WTC11 (cell line): ENCODE results near the gene XAB2. TPM values are rescaled to one million over a fixed set of nuclear protein-coding genes. Genes with fewer than 3 reads are reported as not detected.

Experiments used
- ATAC-seq: fragments of 200-7000 bp; cut with Tn5 transposase; 2 replicates; pipeline ENCODE4 v1.10.0; 2021; ENCODE audit warnings: mild to moderate bottlenecking, moderate library complexity
- CTCF ChIA-PET: fragments of 300-600 bp; sonication (Branson Sonifier 250); formaldehyde crosslinking; loops from one replicate; lab custom pipeline; 2021; ENCODE audit warnings: antibody characterized with exemption; lab: Charles Lee
- POLR2A ChIA-PET: fragments of 350-600 bp; sonication (Branson Sonifier 250); formaldehyde crosslinking; loops from one replicate; lab custom pipeline; 2021; ENCODE audit warnings: antibody characterized with exemption; lab: Charles Lee
- DNase-seq: peaks from one replicate; pipeline ENCODE4 v3.0.0; 2021; ENCODE audit warnings: low spot score
- H3K27ac Mint-ChIP-seq: 2 replicates; pipeline ENCODE4 v1.8.0; 2021; ENCODE audit warnings: mixed read lengths
- H3K27me3 Mint-ChIP-seq: 2 replicates; pipeline ENCODE4 v1.8.0; 2021; ENCODE audit warnings: low read depth, mild to moderate bottlenecking, moderate library complexity, mixed read lengths
- H3K36me3 Mint-ChIP-seq: 2 replicates; pipeline ENCODE4 v1.8.0; 2021; ENCODE audit warnings: mixed read lengths
- H3K4me1 Mint-ChIP-seq: 2 replicates; pipeline ENCODE4 v1.8.0; 2022; ENCODE audit warnings: mixed read lengths
- H3K4me3 Mint-ChIP-seq: 2 replicates; pipeline ENCODE4 v1.8.0; 2021; ENCODE audit warnings: mild to moderate bottlenecking, moderate library complexity, mixed read lengths
- H3K9me3 Mint-ChIP-seq: 2 replicates; pipeline ENCODE4 v1.8.0; 2021; ENCODE audit warnings: mixed read lengths
- ATF1 ChIP-seq: sonication (generic); formaldehyde crosslinking; IDR thresholded peaks from 2 replicates; pipeline ENCODE4 v1.8.1; 2023; ENCODE audit warnings: mild to moderate bottlenecking, moderate library complexity, missing genetic modification reagents
- CREM ChIP-seq: sonication (generic); formaldehyde crosslinking; IDR thresholded peaks from 2 replicates; pipeline ENCODE4 v1.8.1; 2022; ENCODE audit warnings: mild to moderate bottlenecking, missing genetic modification reagents, moderate library complexity
- ESRRA ChIP-seq: sonication (generic); formaldehyde crosslinking; IDR thresholded peaks from 2 replicates; pipeline ENCODE4 v1.8.1; 2022; ENCODE audit warnings: mild to moderate bottlenecking, missing genetic modification reagents, borderline replicate concordance
- HMGA2 ChIP-seq: fragments of 250-450 bp; sonication (Bioruptor Pico); IDR thresholded peaks from 2 replicates; pipeline ENCODE4 v1.4.0; 2021; ENCODE audit warnings: mild to moderate bottlenecking, moderate library complexity
- JAZF1 ChIP-seq: fragments of 250-450 bp; sonication (Bioruptor Pico); IDR thresholded peaks from 2 replicates; pipeline ENCODE4 v1.9.0; 2021; ENCODE audit warnings: moderate library complexity, mild to moderate bottlenecking, inconsistent platforms
- JUN ChIP-seq: sonication (generic); formaldehyde crosslinking; IDR thresholded peaks from 2 replicates; pipeline ENCODE4 v1.8.0; 2023; ENCODE audit warnings: mild to moderate bottlenecking, missing genetic modification reagents
- MXD4 ChIP-seq: fragments of 250-450 bp; sonication (Bioruptor Pico); IDR thresholded peaks from 2 replicates; pipeline ENCODE4 v1.8.0; 2021; ENCODE audit warnings: mild to moderate bottlenecking, moderate library complexity, borderline replicate concordance
- NFATC4 ChIP-seq: fragments of 250-450 bp; sonication (Bioruptor Pico); IDR thresholded peaks from 2 replicates; pipeline ENCODE4 v1.9.0; 2021; ENCODE audit warnings: mild to moderate bottlenecking
- NFYB ChIP-seq: sonication (generic); formaldehyde crosslinking; conservative IDR thresholded peaks from 2 replicates; pipeline ENCODE4 v1.8.0; 2022; ENCODE audit warnings: low read depth, missing genetic modification reagents
- NR1H2 ChIP-seq: sonication (generic); formaldehyde crosslinking; IDR thresholded peaks from 2 replicates; pipeline ENCODE4 v1.9.0; 2021; ENCODE audit warnings: mild to moderate bottlenecking, moderate library complexity, missing genetic modification reagents
- NR3C1 ChIP-seq: sonication (generic); formaldehyde crosslinking; conservative IDR thresholded peaks from 2 replicates; pipeline ENCODE4 v1.8.1; 2023; ENCODE audit warnings: low read depth, mild to moderate bottlenecking, missing genetic modification reagents
- RORB ChIP-seq: fragments of 250-450 bp; sonication (Bioruptor Pico); IDR thresholded peaks from 2 replicates; pipeline ENCODE4 v1.9.0; 2021; ENCODE audit warnings: mild to moderate bottlenecking
- SMAD4 ChIP-seq: sonication (generic); formaldehyde crosslinking; IDR thresholded peaks from 2 replicates; pipeline ENCODE4 v1.8.0; 2022; ENCODE audit warnings: mild to moderate bottlenecking, missing genetic modification reagents
- TCF7 ChIP-seq: sonication (generic); formaldehyde crosslinking; IDR thresholded peaks from 2 replicates; pipeline ENCODE4 v1.8.0; 2022; ENCODE audit warnings: mild to moderate bottlenecking, low read depth, missing genetic modification reagents, moderate library complexity
- TEAD1 ChIP-seq: sonication (generic); formaldehyde crosslinking; IDR thresholded peaks from 2 replicates; pipeline ENCODE4 v1.8.0; 2022; ENCODE audit warnings: mild to moderate bottlenecking, missing genetic modification reagents
- TP53 ChIP-seq: sonication (generic); formaldehyde crosslinking; IDR thresholded peaks from 2 replicates; pipeline ENCODE4 v1.8.1; 2023; ENCODE audit warnings: mild to moderate bottlenecking, missing genetic modification reagents
- ZNF138 ChIP-seq: sonication (generic); formaldehyde crosslinking; conservative IDR thresholded peaks from 2 replicates; pipeline ENCODE4 v1.8.1; 2022; ENCODE audit warnings: mild to moderate bottlenecking, moderate library complexity, missing genetic modification reagents
- ZNF423 ChIP-seq: fragments of 250-450 bp; sonication (Bioruptor Pico); IDR thresholded peaks from 2 replicates; pipeline ENCODE4 v2.1.2; 2022; ENCODE audit warnings: mild to moderate bottlenecking, moderate library complexity
- total RNA-seq: library from RNA; stranded (reverse); gene quantifications from 3 replicates; pipeline ENCODE4 v1.2.3, GENCODE V29; 2021
- TF ChIP-seq, protein P1 (sequence below): sonication (generic); formaldehyde crosslinking; IDR thresholded peaks from 2 replicates; pipeline ENCODE4 v1.8.1; 2023; ENCODE audit warnings: mild to moderate bottlenecking, missing genetic modification reagents, moderate library complexity
- TF ChIP-seq, protein P2 (sequence below): sonication (generic); formaldehyde crosslinking; IDR thresholded peaks from 2 replicates; pipeline ENCODE4 v1.8.0; 2023; ENCODE audit warnings: mild to moderate bottlenecking, missing genetic modification reagents
- TF ChIP-seq, protein P3 (sequence below): sonication (generic); formaldehyde crosslinking; IDR thresholded peaks from 2 replicates; pipeline ENCODE4 v1.8.1; 2022; ENCODE audit warnings: mild to moderate bottlenecking, missing genetic modification reagents, moderate library complexity, borderline replicate concordance
- TF ChIP-seq, protein P4 (sequence below): sonication (generic); formaldehyde crosslinking; IDR thresholded peaks from 2 replicates; pipeline ENCODE4 v1.8.1; 2023; ENCODE audit warnings: mild to moderate bottlenecking, missing genetic modification reagents
- TF ChIP-seq, protein P5 (sequence below): sonication (generic); formaldehyde crosslinking; IDR thresholded peaks from 2 replicates; pipeline ENCODE4 v1.8.1; 2022; ENCODE audit warnings: missing genetic modification reagents, borderline replicate concordance
- TF ChIP-seq, protein P6 (sequence below): sonication (generic); formaldehyde crosslinking; conservative IDR thresholded peaks from 2 replicates; pipeline ENCODE4 v1.8.1; 2022; ENCODE audit warnings: mild to moderate bottlenecking, missing genetic modification reagents

XAB2 gene
- total RNA-seq, 1 experiment from 2014 or later, result 65.7 TPM

DNA sequence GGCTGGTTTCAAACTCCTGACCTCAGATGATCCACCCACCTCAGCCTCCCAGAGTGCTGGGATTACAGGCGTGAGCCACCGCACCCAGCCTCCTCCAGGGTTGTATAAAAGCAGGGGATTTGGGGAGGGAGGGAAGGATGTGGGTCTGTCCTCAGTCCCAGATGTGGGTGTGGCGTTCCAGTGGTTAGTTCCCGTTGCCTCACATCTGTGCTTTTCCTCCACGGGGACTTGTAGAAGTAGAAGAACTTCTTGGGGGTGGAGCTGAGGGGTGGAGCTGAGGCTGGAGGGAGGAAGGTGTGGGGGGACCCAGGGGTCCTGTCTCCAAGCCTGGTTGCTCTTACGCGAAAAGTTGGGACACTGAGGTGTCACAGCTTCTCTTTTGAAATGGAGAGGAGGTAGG is 47.0 kb upstream of the XAB2 start (continued):
- TF ChIP-seq, protein P1, sequence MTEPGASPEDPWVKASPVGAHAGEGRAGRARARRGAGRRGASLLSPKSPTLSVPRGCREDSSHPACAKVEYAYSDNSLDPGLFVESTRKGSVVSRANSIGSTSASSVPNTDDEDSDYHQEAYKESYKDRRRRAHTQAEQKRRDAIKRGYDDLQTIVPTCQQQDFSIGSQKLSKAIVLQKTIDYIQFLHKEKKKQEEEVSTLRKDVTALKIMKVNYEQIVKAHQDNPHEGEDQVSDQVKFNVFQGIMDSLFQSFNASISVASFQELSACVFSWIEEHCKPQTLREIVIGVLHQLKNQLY (CRISPR knock-in tag), result no peak

DNA sequence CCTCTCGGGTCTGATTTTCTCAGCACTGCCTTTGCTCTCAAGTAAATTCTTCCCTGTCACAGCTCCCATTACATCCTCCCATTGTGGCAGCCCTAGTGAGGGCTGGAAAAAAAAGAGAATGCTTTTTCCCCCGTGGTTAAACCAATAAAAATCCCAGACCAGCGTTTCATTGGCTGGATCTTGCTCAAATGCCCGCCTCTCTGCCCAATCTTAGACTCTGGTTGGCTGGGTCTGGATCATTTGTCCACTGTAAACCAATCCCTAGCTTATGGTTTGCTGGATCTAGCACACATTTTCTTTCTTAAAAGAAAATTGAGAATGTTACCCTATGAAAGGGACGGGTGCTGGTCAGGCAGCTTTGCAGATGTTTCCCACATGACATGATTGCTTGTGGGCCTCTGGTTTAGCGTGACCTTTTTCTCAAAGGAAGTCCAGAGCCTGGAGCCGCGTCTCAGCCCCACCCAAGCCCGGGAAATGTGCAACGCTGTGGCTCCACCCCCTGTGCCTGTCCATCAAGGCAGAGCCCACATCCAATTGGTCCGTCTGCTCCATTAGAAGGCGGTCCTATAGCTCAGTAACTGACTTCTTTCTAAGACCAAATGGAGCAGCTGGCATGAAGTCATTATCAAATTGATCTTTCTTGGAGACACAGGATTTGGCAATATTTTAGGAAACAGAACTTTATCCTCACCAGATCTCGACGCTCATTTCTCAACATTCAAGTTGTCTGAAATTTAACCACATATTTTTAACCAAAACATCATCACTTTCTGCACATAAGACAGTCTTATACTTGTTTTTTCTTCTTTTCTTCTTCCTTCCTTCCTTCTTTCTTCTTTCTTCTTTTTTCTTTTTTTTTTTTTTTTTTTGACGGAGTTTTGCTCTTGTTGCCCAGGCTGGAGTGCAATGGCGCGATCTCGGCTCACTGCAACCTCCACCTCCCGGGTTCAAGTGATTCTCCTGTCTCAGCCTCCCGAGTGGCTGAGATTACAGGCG is 45.0 kb upstream of the XAB2 start:
- Mint-ChIP-seq H3K9me3 (peaks cover 5% of the 10 kb centered on the region), H3K36me3 (no peaks in the 10 kb centered on the region; the same call in 1 of the 2 replicates), H3K27ac (no peak overlapping the region), H3K27me3 (peaks cover 83% of the 10 kb centered on the region), H3K4me3 (no peak overlapping the region), H3K4me1 (peaks cover 15% of the 10 kb centered on the region)
- peak; percentile 91 for ATAC-seq
- no peak for TF ChIP-seq TCF7
- TF ChIP-seq NFYB (CRISPR knock-in tag), result peak; percentile 55
- POLR2A ChIA-PET, result no interaction called here
- peak; percentile 76 for DNase-seq
- CTCF ChIA-PET, result interaction anchor here (0.5 to 1.6 kb wide), 7 partner anchors 10 to 275 kb away, joined by 3 to 8 read pairs (median 3); no protein-coding TSS in a partner anchor

DNA sequence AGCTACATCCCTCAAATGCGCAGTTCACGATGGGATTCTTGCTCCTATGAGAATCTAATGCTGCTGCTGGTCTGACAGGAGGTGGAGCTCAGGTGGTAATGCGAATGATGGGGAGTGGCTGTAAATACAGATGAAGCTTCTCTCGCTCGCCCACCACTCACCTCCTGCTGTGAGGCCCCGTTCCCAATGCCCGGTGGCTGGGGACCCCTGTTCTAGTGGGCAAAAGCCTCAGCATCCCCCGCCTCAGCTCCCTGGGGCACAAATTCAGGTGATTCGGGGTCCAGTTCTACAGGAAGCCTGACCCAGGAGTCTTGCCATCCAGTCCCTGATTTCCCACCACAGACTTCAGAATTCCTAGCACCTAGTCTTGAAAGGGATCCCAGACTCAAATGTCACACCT is 43.2 kb upstream of the XAB2 start:
- POLR2A ChIA-PET, result no interaction called here
- Mint-ChIP-seq H3K27me3 (peaks cover 89% of the 10 kb centered on the region), H3K4me3 (no peak overlapping the region)

GRCh38 chr19:7670790-7671189 is 41.4 kb upstream of the XAB2 start:
- Mint-ChIP-seq H3K4me3 (peak overlapping the region; percentile 86), H3K4me1 (peaks cover 9% of the 10 kb centered on the region), H3K36me3 (no peaks in the 10 kb centered on the region; the same call in 1 of the 2 replicates), H3K9me3 (peaks cover 5% of the 10 kb centered on the region), H3K27ac (no peak overlapping the region), H3K27me3 (peaks cover 88% of the 10 kb centered on the region)
- ChIA-PET CTCF (interaction anchor here (1.5 to 5.5 kb wide), 4 partner anchors 10 to 129 kb away, joined by 4 to 57 read pairs (median 18); partner anchors contain the start of gene TRAPPC5), POLR2A (no interaction called here)
- no peak for DNase-seq
- ATAC-seq, result no peak
- TF ChIP-seq NFATC4 (no peak), ZNF423 (CRISPR knock-in tag) (no peak), NR3C1 (CRISPR knock-in tag) (no peak), TP53 (no peak), MXD4 (CRISPR knock-in tag) (no peak), NR1H2 (CRISPR knock-in tag) (no peak), TEAD1 (CRISPR knock-in tag) (no peak), HMGA2 (CRISPR knock-in tag) (no peak), ATF1 (CRISPR knock-in tag) (no peak)
- TF ChIP-seq, protein P2, sequence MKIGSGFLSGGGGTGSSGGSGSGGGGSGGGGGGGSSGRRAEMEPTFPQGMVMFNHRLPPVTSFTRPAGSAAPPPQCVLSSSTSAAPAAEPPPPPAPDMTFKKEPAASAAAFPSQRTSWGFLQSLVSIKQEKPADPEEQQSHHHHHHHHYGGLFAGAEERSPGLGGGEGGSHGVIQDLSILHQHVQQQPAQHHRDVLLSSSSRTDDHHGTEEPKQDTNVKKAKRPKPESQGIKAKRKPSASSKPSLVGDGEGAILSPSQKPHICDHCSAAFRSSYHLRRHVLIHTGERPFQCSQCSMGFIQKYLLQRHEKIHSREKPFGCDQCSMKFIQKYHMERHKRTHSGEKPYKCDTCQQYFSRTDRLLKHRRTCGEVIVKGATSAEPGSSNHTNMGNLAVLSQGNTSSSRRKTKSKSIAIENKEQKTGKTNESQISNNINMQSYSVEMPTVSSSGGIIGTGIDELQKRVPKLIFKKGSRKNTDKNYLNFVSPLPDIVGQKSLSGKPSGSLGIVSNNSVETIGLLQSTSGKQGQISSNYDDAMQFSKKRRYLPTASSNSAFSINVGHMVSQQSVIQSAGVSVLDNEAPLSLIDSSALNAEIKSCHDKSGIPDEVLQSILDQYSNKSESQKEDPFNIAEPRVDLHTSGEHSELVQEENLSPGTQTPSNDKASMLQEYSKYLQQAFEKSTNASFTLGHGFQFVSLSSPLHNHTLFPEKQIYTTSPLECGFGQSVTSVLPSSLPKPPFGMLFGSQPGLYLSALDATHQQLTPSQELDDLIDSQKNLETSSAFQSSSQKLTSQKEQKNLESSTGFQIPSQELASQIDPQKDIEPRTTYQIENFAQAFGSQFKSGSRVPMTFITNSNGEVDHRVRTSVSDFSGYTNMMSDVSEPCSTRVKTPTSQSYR (CRISPR knock-in tag), result no peak
- TF ChIP-seq, protein P3, sequence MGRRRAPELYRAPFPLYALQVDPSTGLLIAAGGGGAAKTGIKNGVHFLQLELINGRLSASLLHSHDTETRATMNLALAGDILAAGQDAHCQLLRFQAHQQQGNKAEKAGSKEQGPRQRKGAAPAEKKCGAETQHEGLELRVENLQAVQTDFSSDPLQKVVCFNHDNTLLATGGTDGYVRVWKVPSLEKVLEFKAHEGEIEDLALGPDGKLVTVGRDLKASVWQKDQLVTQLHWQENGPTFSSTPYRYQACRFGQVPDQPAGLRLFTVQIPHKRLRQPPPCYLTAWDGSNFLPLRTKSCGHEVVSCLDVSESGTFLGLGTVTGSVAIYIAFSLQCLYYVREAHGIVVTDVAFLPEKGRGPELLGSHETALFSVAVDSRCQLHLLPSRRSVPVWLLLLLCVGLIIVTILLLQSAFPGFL (CRISPR knock-in tag), result no peak

More for the DNA sequence above, 43.2 kb upstream of the XAB2 start:
- Mint-ChIP-seq H3K27ac (no peak overlapping the region), H3K4me1 (peaks cover 13% of the 10 kb centered on the region), H3K36me3 (no peaks in the 10 kb centered on the region; the same call in 1 of the 2 replicates), H3K9me3 (peaks cover 5% of the 10 kb centered on the region)
- ATAC-seq (no peak), DNase-seq (no peak)
- no peak for TF ChIP-seq JAZF1
- TF ChIP-seq ESRRA (CRISPR knock-in tag), result no peak
- no peak for TF ChIP-seq ATF1 (CRISPR knock-in tag)
- TF ChIP-seq, protein P4, sequence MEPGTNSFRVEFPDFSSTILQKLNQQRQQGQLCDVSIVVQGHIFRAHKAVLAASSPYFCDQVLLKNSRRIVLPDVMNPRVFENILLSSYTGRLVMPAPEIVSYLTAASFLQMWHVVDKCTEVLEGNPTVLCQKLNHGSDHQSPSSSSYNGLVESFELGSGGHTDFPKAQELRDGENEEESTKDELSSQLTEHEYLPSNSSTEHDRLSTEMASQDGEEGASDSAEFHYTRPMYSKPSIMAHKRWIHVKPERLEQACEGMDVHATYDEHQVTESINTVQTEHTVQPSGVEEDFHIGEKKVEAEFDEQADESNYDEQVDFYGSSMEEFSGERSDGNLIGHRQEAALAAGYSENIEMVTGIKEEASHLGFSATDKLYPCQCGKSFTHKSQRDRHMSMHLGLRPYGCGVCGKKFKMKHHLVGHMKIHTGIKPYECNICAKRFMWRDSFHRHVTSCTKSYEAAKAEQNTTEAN, result no peak
- TF ChIP-seq, protein P5, sequence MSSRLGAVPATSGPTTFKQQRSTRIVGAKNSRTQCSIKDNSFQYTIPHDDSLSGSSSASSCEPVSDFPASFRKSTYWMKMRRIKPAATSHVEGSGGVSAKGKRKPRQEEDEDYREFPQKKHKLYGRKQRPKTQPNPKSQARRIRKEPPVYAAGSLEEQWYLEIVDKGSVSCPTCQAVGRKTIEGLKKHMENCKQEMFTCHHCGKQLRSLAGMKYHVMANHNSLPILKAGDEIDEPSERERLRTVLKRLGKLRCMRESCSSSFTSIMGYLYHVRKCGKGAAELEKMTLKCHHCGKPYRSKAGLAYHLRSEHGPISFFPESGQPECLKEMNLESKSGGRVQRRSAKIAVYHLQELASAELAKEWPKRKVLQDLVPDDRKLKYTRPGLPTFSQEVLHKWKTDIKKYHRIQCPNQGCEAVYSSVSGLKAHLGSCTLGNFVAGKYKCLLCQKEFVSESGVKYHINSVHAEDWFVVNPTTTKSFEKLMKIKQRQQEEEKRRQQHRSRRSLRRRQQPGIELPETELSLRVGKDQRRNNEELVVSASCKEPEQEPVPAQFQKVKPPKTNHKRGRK (CRISPR knock-in tag), result no peak
- no peak for TF ChIP-seq ZNF138 (CRISPR knock-in tag)
- no peak for TF ChIP-seq SMAD4 (CRISPR knock-in tag)
- no peak for TF ChIP-seq JUN
- TF ChIP-seq RORB, result no peak
- no peak for TF ChIP-seq CREM
- TF ChIP-seq, protein P6, sequence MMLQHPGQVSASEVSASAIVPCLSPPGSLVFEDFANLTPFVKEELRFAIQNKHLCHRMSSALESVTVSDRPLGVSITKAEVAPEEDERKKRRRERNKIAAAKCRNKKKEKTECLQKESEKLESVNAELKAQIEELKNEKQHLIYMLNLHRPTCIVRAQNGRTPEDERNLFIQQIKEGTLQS, result no peak
- TF ChIP-seq NR1H2 (CRISPR knock-in tag), result no peak
- CTCF ChIA-PET, result interaction anchor here (5.5 kb wide), 1 partner anchor 8 kb away, joined by 57 read pairs; the partner anchor contains the start of gene TRAPPC5
